HG03571 (cell line): ENCODE data around the gene CTSS.
"Not testable (repeated sequence)": the region's sequence is repeated elsewhere in the genome, so short reads cannot be mapped to it uniquely, and the experiment has no call there.

ENCODE experiments used
- ATAC-seq: cut with Tn5 transposase; IDR thresholded peaks from one replicate; pipeline ENCODE4 v1.9.1; 2021; ENCODE audit not compliant: unreplicated experiment

CTSS gene

DNA sequence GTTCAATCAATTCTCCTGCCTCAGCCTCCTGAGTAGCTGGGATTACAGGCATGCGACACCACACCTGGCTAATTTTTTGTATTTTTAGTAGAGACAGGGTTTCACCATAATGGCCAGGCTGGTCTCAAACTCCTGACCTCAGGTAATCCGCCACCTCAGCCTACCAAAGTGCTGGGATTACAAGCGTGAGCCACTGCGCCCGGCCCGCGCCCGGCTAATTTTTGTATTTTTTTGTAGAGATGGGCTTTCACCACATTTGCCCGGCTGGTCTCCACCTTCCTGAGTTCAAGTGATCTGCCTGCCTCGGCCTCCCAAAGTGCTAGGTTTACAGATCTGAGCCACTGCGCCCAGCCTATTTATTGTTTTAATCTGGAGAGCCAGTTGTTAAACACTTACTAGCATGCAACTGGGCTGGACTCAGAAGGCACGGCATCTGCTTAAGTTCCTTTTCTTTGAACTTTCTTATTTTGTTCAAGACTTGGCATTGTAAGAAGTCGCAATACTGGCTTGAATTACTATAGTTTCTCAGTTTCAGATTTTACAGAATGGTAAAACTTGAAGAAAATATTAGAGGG, 10.4 kb upstream of the CTSS start:
- not testable (repeated sequence) for ATAC-seq

- no peak for ATAC-seq
Observed at GRCh38 chr1:150775276-150775675, 9.7 kb upstream of the CTSS start.

- ATAC-seq, result no peak
Observed at GRCh38 chr1:150772326-150772725, 6.7 kb upstream of the CTSS start.

GRCh38 chr1:150767704-150768103, 2.1 kb upstream of the CTSS start:
- ATAC-seq, result not testable (repeated sequence)

- peak; percentile 23 for ATAC-seq
Observed at GRCh38 chr1:150765977-150766301, 361 bp upstream of the CTSS start.

DNA sequence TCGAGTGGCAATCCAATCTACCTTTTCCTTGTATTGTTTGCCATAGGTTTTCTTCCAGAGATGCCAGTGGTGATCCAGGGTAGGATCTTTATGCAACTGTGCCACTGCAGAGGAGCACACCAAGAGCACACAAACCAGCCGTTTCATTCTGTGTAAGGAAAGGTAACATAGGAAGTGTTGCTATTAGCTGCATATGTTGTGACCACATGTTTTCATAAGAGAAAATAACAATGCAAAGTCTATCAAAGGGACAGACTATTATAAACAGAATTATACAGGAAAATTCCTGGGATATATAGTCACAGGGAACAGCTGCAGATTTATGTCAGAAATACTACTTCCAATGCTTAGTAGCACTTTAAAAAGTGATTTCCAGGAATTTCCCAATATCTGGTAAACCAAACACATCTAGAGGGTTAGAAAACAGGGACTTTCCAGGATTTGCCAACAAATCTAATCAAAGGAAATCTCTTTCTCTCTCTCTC, 919 bp downstream of the CTSS start:
- ATAC-seq, result no peak

GRCh38 chr1:150763018-150763417, 2.6 kb downstream of the CTSS start:
- ATAC-seq, result no peak

GRCh38 chr1:150762552-150762951, 3.0 kb downstream of the CTSS start:
- ATAC-seq, result no peak

- ATAC-seq, result no peak
Observed at GRCh38 chr1:150761801-150762200, 3.8 kb downstream of the CTSS start.

DNA sequence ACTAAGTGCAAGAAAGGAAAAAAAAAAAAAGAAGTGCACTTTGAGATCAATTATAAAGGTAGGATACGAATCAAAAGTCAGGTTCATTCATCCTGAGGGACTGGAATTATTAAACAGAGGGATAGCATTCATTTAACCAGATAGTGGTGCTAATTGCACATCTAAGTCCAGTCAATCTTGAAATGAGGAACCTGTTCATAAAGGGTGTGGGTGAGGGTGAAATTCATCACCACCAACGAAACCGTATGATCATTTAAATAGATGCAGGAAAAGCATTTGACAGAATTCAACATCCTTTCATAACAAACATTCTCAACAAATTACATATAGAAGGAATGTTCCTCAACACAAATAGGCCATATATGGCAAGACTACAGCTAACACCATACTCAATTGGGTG, 5.6 kb downstream of the CTSS start:
- no peak for ATAC-seq

- no peak for ATAC-seq
Observed at GRCh38 chr1:150753416-150753815, 12.2 kb downstream of the CTSS start.

GRCh38 chr1:150751443-150751842, 14.1 kb downstream of the CTSS start:
- no peak for ATAC-seq

GRCh38 chr1:150749720-150750311, 15.8 kb downstream of the CTSS start:
- no peak for ATAC-seq

- ATAC-seq, result no peak
Observed at GRCh38 chr1:150748878-150749719, 16.5 kb downstream of the CTSS start.

DNA sequence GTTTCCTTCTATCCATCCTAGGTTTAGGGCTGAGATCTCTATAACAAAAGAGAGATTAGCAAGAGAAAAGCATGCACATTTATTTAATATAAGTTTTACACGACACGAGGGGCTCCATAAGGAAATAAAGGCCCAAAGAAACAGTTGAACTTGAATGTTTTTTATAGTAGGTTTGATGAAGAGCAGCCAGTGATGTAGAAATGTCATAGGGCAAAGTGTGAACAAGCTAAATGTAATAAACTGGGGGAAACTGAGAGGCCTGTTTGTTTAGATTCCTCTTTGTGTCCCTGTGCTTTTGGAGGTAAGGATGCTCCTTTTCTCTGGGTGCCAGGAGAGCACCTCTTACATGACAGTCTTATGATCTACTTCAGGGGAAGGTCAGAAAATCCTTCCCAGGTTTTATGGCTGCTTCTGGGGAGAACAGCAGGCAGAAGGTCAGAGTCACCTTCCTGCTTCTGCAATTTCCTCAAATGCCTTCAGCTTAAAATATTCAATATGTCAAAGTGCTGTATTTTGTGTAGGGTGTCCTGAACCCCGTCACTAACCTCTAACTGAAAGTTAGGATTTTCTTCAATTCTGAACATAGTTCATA, 35.4 kb downstream of the CTSS start:
- ATAC-seq, result no peak

DNA sequence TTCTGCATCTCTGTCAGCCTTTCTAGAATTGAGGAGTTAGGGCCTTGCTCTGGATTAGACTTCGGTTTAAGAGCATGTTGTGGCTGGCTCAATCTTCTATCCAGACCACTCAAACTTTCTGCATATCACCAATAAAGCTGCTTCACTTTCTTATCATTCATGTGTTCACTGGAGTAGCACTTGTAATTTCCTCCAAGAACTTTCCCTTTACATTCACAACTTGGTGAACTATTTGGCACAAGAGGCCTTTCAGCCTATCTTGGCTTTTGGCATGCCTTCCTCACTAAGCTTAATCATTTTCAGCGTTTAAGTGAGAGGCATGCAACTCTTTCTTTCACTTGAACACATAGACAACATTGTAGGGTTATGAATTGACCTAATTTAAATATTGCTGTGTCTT, 41.2 kb downstream of the CTSS start:
- no peak for ATAC-seq

- no peak for ATAC-seq
Observed at GRCh38 chr1:150720703-150721102, 44.9 kb downstream of the CTSS start, which contains the start of gene HORMAD1. Gene HORMAD1, minus strand, starts transcription at chr1:150720895. Its CDS starts 1,390 bp downstream, at chr1:150719505.

GRCh38 chr1:150720098-150720497, 45.5 kb downstream of the CTSS start:
- no peak for ATAC-seq

DNA sequence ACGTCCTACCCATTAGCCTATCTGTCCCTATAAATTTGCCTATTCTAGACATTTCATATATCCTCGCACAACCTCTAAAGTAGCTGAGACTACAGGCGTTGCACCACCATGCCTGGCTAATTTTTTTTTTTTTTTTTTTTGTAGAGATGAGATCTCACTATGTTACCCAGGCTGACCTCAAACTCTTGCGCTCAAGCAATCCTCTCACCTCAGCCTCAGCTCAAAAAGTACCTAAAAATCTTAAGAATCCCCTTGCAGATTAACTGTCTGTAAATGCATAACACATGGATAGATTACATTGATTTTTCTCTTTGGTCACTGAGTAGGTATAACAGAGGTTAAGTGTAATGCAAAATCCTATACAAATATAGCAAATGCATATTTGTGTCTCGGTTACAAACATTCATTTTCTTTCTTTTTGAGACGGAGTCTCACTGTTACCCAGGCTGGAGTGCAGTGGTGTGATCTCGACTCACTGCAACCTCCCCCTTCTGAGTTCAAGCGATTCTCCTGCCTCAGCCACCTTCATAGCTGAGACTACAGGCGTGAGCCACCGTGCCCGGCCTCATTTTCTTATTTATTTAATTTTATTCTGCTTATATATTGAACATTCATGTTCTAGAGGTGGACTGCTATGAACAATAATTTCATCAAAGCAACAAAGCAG, 47.2 kb downstream of the CTSS start:
- ATAC-seq, result no peak

GRCh38 chr1:150709031-150709430, 56.5 kb downstream of the CTSS start:
- ATAC-seq, result not testable (repeated sequence)

GRCh38 chr1:150708595-150708994, 57.0 kb downstream of the CTSS start:
- ATAC-seq, result peak; percentile 49
